GM13977 (cell line): ENCODE results near the gene HEBP1.

Experiments
- DNase-seq: peaks from one replicate; pipeline ENCODE4 v3.0.0; 2012; ENCODE audit warnings: low spot score
- in situ Hi-C: fragments of 300-500 bp; cut with MboI; formaldehyde crosslinking; loops from one replicate; pipeline ENCODE4 v1.12.0; 2022; ENCODE audit warnings: low sequenced_read_pairs, low pct_unique_long_range_greater_than_20kb, mixed read lengths, inconsistent platforms; ENCODE audit not compliant: unreplicated experiment
- TF ChIP-seq, protein P1 (sequence below): IDR thresholded peaks from 2 replicates; pipeline ENCODE4 v1.5.1; 2012; ENCODE audit warnings: mild to moderate bottlenecking, control low read depth; ENCODE audit not compliant: insufficient read depth; ENCODE audit errors: extremely low read depth, missing control alignments

HEBP1 gene

DNA sequence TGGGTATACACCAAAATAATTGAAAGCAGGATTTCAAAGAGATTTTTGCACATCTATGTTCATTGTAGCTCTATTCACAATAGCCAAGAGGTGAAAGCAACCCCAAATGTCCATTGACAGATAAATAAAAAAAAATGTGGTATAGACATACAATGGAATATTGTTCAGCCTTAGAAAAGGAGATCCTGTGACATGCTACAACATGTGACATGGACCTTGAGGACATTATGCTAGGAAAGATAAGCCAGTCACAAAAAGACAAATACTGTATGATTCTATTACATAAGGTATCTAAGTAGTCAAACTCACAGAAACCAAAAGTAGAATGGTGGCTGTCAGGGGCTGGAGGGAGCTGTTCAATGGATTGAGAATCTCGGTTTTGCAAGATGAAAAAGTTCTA is 60.2 kb downstream of the HEBP1 start:
- TF ChIP-seq, protein P1, sequence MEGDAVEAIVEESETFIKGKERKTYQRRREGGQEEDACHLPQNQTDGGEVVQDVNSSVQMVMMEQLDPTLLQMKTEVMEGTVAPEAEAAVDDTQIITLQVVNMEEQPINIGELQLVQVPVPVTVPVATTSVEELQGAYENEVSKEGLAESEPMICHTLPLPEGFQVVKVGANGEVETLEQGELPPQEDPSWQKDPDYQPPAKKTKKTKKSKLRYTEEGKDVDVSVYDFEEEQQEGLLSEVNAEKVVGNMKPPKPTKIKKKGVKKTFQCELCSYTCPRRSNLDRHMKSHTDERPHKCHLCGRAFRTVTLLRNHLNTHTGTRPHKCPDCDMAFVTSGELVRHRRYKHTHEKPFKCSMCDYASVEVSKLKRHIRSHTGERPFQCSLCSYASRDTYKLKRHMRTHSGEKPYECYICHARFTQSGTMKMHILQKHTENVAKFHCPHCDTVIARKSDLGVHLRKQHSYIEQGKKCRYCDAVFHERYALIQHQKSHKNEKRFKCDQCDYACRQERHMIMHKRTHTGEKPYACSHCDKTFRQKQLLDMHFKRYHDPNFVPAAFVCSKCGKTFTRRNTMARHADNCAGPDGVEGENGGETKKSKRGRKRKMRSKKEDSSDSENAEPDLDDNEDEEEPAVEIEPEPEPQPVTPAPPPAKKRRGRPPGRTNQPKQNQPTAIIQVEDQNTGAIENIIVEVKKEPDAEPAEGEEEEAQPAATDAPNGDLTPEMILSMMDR: no peak
- in situ Hi-C loops: no loop called here
- DNase-seq: no peak

DNA sequence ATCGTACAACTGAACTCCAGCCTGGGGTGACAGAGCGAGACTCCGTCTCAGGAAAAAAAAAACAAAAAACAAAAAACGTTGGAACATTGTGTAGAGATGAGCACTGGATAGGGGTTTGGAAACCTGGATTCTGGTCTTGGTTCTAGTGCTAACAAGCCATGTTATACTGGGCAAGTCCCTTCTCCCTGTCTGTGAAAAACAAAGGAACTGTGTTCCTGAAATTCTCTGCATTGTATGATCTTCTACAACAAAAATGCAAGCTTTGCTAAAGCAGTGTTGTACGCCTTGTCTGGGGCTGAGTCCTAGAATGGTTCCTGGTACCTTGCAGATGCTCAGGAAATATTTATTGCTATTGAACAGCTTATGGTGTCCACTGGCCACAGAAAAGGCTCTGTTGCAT is 61.5 kb downstream of the HEBP1 start:
- TF ChIP-seq, protein P1: no peak
- no peak for DNase-seq
- in situ Hi-C loops: no loop called here

GRCh38 chr12:12936983-12937491 is 63.0 kb downstream of the HEBP1 start:
- no peak for DNase-seq
- TF ChIP-seq, protein P1: no peak
- in situ Hi-C loops: no loop called here

DNA sequence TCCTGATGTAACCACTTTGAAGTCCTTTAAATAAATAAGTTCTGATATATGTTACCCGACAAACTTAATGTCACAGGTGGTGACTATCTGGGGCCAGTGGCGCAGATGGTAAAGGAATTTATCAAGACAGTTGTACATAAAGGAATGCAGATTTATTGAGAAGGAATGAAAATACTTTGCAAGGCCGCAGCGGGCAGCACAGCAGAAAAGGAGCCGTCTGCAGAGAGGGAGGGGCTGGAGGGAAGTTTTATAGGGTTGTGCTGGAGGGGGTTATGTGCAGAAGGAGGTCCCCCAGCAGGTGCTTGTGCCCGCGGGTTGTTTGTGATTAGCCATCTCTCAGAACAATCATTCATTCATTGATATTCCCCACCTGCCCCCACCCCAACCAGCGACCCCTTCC is 65.5 kb downstream of the HEBP1 start:
- TF ChIP-seq, protein P1: no peak
- in situ Hi-C loops: no loop called here
- DNase-seq: no peak

DNA sequence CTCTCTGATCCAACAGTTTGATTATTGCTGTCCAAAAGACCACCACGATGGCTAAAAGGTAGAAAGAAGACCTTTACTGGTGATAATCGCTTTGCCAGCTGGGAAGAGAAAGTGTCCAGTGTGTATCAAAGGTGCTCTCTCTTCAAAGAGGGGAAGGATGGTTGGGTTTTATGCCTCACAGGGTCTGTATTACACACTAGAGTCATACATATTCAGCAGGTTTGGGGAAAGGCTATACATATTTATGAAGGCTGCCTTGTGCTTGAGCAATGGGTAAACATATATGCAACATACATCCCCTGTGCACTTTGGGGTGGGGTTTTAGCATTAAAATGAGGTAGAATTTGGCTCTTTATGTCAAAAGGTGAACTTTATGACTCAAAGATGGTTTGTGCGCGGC is 66.3 kb downstream of the HEBP1 start:
- in situ Hi-C loops: no loop called here
- no peak for DNase-seq
- TF ChIP-seq, protein P1: no peak

DNA sequence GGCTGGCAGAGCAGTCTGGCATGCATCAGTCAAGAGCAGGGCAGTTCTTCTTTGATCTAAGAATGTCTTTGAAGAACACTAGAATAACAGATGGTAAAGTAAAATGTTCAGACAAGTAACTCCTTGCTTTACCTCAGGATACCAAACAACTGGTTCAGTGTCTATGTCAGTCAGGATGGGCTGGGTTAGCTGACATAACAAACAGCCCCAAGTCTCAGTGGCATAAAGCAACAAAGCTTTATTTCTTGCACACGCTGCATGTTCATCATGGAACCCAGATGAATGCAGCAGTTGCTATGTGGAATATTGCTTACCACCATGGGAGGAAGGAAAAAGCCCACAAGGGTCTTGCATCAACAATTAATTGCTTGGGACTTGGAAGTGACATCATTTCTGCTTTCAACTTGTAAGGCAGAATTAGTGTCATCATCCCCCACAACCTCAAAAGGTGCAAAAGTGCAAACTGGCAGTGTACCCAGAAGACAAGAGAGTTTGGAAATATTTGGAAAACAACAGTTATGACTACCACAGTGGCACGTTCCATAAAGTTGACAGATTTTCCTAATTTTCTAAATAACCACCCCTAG is 69.3 kb downstream of the HEBP1 start:
- TF ChIP-seq, protein P1: no peak
- in situ Hi-C loops: no loop called here
- no peak for DNase-seq
